GM13976 (cell line): ENCODE results near the gene ADI1.
A peak's percentile ranks its signal among the peaks of the same experiment; 100 is the strongest.

Source experiments
- DNase-seq: peaks from one replicate; pipeline ENCODE4 v3.0.0; 2012; ENCODE audit warnings: low spot score
- in situ Hi-C: fragments of 300-500 bp; cut with MboI; formaldehyde crosslinking; loops from one replicate; pipeline ENCODE4 v1.12.0; 2022; ENCODE audit warnings: low sequenced_read_pairs, mixed read lengths, inconsistent platforms; ENCODE audit not compliant: unreplicated experiment
- TF ChIP-seq, protein P1 (sequence below): IDR thresholded peaks from 2 replicates; pipeline ENCODE4 v1.5.1; 2012; ENCODE audit warnings: borderline replicate concordance, mild to moderate bottlenecking; ENCODE audit not compliant: insufficient read depth; ENCODE audit errors: extremely low read depth, missing control alignments, control extremely low read depth

ADI1 gene, protein sequence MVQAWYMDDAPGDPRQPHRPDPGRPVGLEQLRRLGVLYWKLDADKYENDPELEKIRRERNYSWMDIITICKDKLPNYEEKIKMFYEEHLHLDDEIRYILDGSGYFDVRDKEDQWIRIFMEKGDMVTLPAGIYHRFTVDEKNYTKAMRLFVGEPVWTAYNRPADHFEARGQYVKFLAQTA

DNA sequence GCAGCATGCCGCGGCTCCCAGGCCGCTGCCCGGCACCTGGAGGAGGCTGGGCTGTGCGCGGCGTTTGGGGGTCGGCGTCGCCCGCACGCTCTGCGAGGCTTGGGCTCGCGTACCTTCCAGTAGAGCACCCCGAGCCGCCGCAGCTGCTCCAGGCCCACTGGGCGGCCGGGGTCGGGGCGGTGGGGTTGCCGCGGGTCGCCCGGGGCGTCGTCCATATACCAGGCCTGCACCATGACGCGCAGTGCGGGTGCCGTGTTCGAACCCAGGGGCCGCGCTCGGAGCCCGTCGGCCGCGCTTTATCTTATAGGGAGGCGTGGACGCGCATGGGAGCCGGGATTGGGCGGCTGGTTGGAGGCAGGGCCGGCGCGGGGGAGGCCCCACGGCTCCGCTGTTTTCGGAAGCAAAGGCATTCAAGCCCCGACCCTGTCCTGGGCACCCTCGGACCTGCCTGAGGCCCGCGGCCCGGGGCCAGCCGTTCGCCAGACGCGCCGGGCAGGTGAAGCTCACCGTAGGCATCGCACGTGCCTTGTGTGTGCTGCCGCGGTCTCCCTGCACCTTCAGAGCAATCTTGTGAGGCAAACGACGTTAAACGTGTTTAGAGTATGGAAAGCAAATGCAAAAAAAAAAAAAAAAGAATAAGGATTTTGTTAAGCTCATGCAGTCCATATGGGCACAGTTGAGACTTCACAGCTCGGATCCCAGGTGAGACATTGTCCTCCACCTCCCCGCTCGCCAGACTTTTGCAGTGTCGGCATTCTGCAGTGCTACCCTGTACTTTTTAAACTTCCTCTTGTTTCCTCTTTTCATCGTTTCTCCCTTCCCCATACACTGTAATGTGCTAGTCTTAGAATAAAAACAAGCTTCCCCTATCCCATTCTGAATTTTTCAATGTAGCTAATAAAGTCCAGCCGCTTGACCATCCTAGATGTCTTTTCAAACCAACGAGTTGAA, at the start of gene ADI1:
Gene ADI1, minus strand, starts transcription at position 277 of the 951 bp plus-strand sequence. Its CDS starts 44 bp downstream, at position 233.
- TF ChIP-seq, protein P1, sequence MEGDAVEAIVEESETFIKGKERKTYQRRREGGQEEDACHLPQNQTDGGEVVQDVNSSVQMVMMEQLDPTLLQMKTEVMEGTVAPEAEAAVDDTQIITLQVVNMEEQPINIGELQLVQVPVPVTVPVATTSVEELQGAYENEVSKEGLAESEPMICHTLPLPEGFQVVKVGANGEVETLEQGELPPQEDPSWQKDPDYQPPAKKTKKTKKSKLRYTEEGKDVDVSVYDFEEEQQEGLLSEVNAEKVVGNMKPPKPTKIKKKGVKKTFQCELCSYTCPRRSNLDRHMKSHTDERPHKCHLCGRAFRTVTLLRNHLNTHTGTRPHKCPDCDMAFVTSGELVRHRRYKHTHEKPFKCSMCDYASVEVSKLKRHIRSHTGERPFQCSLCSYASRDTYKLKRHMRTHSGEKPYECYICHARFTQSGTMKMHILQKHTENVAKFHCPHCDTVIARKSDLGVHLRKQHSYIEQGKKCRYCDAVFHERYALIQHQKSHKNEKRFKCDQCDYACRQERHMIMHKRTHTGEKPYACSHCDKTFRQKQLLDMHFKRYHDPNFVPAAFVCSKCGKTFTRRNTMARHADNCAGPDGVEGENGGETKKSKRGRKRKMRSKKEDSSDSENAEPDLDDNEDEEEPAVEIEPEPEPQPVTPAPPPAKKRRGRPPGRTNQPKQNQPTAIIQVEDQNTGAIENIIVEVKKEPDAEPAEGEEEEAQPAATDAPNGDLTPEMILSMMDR, result no peak
- in situ Hi-C loops, result no loop called here
- peak; percentile 87 for DNase-seq

GRCh38 chr2:3566806-3567205, 47.5 kb upstream of the ADI1 start:
- in situ Hi-C loops, result no loop called here
- TF ChIP-seq, protein P1, result no peak

GRCh38 chr2:3565117-3565516, 45.8 kb upstream of the ADI1 start:
- DNase-seq, result no peak
- TF ChIP-seq, protein P1, result no peak
- in situ Hi-C loops, result no loop called here

More at GRCh38 chr2:3566806-3567205, 47.5 kb upstream of the ADI1 start:
- no peak for DNase-seq

DNA sequence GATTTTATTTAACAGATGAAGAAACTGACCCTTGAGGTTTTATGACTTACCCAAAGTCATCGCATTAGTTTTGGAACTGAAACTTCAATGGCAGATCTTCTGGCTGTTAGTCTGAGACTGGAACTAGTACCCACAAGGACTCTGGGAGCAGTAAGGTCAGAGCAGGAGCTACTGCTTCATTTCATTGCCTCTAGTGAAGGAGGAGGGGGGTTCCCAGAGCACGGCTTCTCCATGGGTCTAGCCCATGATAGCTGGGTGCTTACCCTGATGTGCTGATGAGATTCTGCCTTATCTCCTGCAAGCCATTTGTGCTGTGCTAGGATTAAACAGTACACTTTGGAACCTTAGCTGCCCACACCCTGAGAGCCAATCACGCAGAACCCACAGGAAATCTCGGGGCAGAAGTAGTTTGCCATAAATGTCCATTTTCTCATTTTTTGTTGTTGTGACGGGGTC, 44.2 kb upstream of the ADI1 start:
- in situ Hi-C loops, result no loop called here
- peak; percentile 63 for DNase-seq
- TF ChIP-seq, protein P1, result no peak

- DNase-seq, result peak; percentile 100
- TF ChIP-seq, protein P1, result no peak
- in situ Hi-C loops, result no loop called here
Observed at GRCh38 chr2:3558205-3559014, 39.1 kb upstream of the ADI1 start, which contains the start of gene RNASEH1. Gene RNASEH1, minus strand, starts transcription at chr2:3558333. Its CDS starts 73 bp downstream, at chr2:3558260.
